Keratinocyte (primary cell): ENCODE measurements around the gene NBEA.

ENCODE experiments used
- EZH2 ChIP-seq: IDR thresholded peaks from one replicate; pipeline ENCODE4 v1.6.1; 2012; ENCODE audit warnings: inconsistent platforms, mild to moderate bottlenecking, low read length, moderate library complexity
- TF ChIP-seq, protein P1 (sequence below), 3 experiments: IDR thresholded peaks in 1 of 3; conservative IDR thresholded peaks in 1 of 3; optimal IDR thresholded peaks in 1 of 3; 2 replicates in 2 of 3; 3 replicates in 1 of 3; pipeline versions ENCODE3 to v1.5.1; 2011; ENCODE audit warnings: low read length in 3 of 3, mild to moderate bottlenecking in 3 of 3, moderate library complexity in 2 of 3, control low read depth in 1 of 3, inconsistent platforms in 1 of 3; ENCODE audit not compliant: insufficient read depth in 2 of 3; ENCODE audit errors: extremely low read depth in 1 of 3

DNA sequence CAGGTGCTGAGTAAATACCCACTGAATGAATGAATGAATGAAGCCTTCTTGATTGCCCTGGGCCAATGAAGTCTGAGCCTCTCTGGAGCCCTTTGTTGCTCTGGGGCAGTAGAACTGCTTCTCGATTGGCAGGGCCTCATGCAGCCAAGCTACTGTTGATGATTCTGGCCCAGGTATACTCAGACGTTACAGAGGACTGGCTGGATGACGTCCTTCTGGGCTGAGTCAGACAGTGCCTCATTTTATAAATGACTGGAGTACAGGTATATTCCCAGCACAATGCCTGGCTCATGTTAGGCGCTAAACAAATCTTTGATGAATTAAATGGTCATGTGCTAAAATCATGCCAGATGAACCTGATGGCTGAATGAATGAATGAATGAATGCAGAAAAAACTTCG, 778.2 kb downstream of the NBEA start:
- TF ChIP-seq, protein P1, sequence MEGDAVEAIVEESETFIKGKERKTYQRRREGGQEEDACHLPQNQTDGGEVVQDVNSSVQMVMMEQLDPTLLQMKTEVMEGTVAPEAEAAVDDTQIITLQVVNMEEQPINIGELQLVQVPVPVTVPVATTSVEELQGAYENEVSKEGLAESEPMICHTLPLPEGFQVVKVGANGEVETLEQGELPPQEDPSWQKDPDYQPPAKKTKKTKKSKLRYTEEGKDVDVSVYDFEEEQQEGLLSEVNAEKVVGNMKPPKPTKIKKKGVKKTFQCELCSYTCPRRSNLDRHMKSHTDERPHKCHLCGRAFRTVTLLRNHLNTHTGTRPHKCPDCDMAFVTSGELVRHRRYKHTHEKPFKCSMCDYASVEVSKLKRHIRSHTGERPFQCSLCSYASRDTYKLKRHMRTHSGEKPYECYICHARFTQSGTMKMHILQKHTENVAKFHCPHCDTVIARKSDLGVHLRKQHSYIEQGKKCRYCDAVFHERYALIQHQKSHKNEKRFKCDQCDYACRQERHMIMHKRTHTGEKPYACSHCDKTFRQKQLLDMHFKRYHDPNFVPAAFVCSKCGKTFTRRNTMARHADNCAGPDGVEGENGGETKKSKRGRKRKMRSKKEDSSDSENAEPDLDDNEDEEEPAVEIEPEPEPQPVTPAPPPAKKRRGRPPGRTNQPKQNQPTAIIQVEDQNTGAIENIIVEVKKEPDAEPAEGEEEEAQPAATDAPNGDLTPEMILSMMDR (optimal IDR thresholded peaks at IDR 0.05 in 1 of 3, IDR thresholded peaks at IDR 0.05 in 1 of 3, conservative IDR thresholded peaks at IDR 0.05 in 1 of 3; ENCODE audit: extremely low read depth in 1 of 3, insufficient read depth in 2 of 3, low read length in 3 of 3): no peak
- no peak for TF ChIP-seq EZH2
